IPS-18c (cell line): ENCODE data around the gene DNAH1.
A peak's percentile ranks its signal among the peaks of the same experiment; 100 is the strongest.

ENCODE experiments used
- H3K4me3 ChIP-seq: 2 replicates; pipeline ENCODE4 v1.7.0; 2013; ENCODE audit warnings: low read depth, mild to moderate bottlenecking, low read length, moderate library complexity; ENCODE audit not compliant: insufficient read depth
- H3K9me3 ChIP-seq: one replicate; pipeline ENCODE4 v1.6.1; 2013; ENCODE audit warnings: mild to moderate bottlenecking, low read length, moderate library complexity; ENCODE audit not compliant: control insufficient read depth, insufficient read depth

DNAH1 gene

GRCh38 chr3:52288674-52289073 is 27.4 kb upstream of the DNAH1 start:
- Histone ChIP-seq H3K9me3 (no peaks in the 10 kb centered on the region), H3K4me3 (peak overlapping the region; percentile 100; the same call in 1 of the 2 replicates)

GRCh38 chr3:52289338-52289746 is 26.8 kb upstream of the DNAH1 start:
- Histone ChIP-seq H3K9me3 (no peaks in the 10 kb centered on the region), H3K4me3 (no peak overlapping the region)

- Histone ChIP-seq H3K4me3 (no peak overlapping the region), H3K9me3 (no peaks in the 10 kb centered on the region)
Measured at GRCh38 chr3:52289747-52290595, 26.1 kb upstream of the DNAH1 start.

- Histone ChIP-seq H3K9me3 (no peaks in the 10 kb centered on the region), H3K4me3 (no peak overlapping the region)
Measured at GRCh38 chr3:52290596-52291507, 25.3 kb upstream of the DNAH1 start.

GRCh38 chr3:52291508-52292181 is 24.5 kb upstream of the DNAH1 start:
- Histone ChIP-seq H3K9me3 (no peaks in the 10 kb centered on the region), H3K4me3 (no peak overlapping the region)

- H3K4me3 ChIP-seq, result no peak overlapping the region
Measured at GRCh38 chr3:52292247-52293065, 23.7 kb upstream of the DNAH1 start.

GRCh38 chr3:52293491-52294319 is 22.4 kb upstream of the DNAH1 start:
- H3K9me3 ChIP-seq, result peaks cover 2% of the 10 kb centered on the region

More at GRCh38 chr3:52292247-52293065, 23.7 kb upstream of the DNAH1 start:
- no peaks in the 10 kb centered on the region for H3K9me3 ChIP-seq

GRCh38 chr3:52294320-52295150 is 21.6 kb upstream of the DNAH1 start:
- Histone ChIP-seq H3K4me3 (no peak overlapping the region), H3K9me3 (peaks cover 2% of the 10 kb centered on the region)

More at GRCh38 chr3:52293491-52294319, 22.4 kb upstream of the DNAH1 start:
- H3K4me3 ChIP-seq, result no peak overlapping the region

- no peak overlapping the region for H3K4me3 ChIP-seq
- peaks cover 2% of the 10 kb centered on the region for H3K9me3 ChIP-seq
Measured at GRCh38 chr3:52295671-52296208, 20.4 kb upstream of the DNAH1 start.

- H3K4me3 ChIP-seq, result no peak overlapping the region
Measured at GRCh38 chr3:52297242-52298148, 18.6 kb upstream of the DNAH1 start.

GRCh38 chr3:52298149-52299098 is 17.7 kb upstream of the DNAH1 start:
- Histone ChIP-seq H3K4me3 (peak overlapping the region; percentile 38), H3K9me3 (peaks cover 2% of the 10 kb centered on the region)

More at GRCh38 chr3:52297242-52298148, 18.6 kb upstream of the DNAH1 start:
- peaks cover 2% of the 10 kb centered on the region for H3K9me3 ChIP-seq

- H3K4me3 ChIP-seq, result peak overlapping the region; percentile 38
- H3K9me3 ChIP-seq, result peaks cover 2% of the 10 kb centered on the region
Measured at GRCh38 chr3:52299247-52299878, 16.8 kb upstream of the DNAH1 start.
